NB4 (cell line): ENCODE results near the gene TRAF5.
"Not testable (repeated sequence)": the region's sequence is repeated elsewhere in the genome, so short reads cannot be mapped to it uniquely, and the experiment has no call there.

Source experiments
- CTCF ChIP-seq: IDR thresholded peaks from one replicate; pipeline ENCODE4 v1.5.1; 2012; ENCODE audit warnings: low read depth, low read length
- MAX ChIP-seq: IDR thresholded peaks from 2 replicates; pipeline ENCODE4 v1.6.1; 2011; ENCODE audit warnings: low read depth, low read length
- POLR2A ChIP-seq: IDR thresholded peaks from 2 replicates; pipeline ENCODE4 v1.6.1; 2011; ENCODE audit warnings: mild to moderate bottlenecking; ENCODE audit not compliant: insufficient read length; ENCODE audit errors: extremely low read depth

DNA sequence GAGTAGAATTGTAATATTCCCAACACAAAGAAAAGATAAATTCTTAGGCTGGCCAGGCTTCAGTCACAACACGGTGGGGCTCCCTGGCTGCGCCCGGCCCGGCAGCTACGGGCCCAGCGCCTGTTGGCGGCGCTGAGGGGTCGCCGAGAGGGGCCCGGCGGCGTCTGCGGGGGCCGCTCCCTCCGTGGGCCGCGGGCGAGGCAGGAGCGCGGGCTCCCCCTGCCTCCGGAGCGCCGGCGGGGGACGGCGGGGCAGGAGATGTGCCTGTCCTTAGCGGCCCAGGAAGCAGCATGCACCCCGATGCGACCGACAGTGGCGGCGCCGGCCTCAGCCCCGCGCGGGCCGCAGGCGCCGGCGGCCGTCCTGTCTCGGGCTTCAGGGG lies 89.6 kb downstream of the TRAF5 start:
- not testable (repeated sequence) for TF ChIP-seq CTCF, POLR2A, MAX
